ENCODE results near the gene ZNF521. TPM values are rescaled to one million over a fixed set of nuclear protein-coding genes. Genes with fewer than 3 reads are reported as not detected.
"Not testable (repeated sequence)": the region's sequence is repeated elsewhere in the genome, so short reads cannot be mapped to it uniquely, and the experiment has no call there.

Gene ZNF521
- polyA plus RNA-seq, 5 donors: 32.9 to 56.8 (median 51.9) TPM

GRCh38 chr18:25033747-25034471 lies 318.1 kb downstream of the ZNF521 start:
- no peak for DNase-seq

DNA sequence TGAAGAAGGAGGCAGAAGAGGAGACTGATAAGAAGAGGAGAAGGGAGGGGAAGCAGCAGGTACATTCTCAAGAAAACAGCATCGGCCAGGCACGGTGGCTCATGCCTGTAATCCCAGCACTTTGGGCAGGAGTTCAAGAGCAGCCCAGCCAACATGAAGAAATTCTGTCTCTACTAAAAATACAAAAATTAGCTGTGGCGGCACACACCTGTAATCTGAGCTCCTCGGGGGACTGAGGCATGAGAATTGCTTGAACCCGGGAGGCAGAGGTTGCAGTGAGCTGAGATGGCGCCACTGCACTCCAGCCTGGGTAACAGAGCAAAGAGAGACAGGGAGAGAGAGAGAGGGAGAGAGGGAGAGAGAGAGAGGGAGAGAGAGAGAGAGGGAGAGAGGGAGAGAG lies 318.8 kb downstream of the ZNF521 start:
- DNase-seq: not testable (repeated sequence)

DNA sequence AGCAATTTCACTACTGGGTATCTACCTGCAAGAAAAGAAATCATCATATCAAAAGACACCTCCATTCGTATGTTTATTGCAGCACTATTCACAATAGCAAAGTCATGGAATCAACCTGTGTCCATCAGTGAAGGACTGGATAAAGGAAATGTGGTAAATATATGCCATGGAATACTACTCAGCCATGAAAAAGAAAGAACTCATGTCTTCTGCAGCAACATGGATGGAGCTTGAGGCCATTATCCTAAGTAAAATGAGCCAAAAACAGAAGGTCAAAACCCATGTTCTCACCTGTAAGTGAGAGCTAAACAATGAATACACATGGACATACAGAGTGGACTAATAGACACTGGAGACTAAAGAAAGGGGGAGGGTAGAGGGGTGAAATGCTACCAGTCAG lies 322.2 kb downstream of the ZNF521 start:
- no peak for DNase-seq

DNA sequence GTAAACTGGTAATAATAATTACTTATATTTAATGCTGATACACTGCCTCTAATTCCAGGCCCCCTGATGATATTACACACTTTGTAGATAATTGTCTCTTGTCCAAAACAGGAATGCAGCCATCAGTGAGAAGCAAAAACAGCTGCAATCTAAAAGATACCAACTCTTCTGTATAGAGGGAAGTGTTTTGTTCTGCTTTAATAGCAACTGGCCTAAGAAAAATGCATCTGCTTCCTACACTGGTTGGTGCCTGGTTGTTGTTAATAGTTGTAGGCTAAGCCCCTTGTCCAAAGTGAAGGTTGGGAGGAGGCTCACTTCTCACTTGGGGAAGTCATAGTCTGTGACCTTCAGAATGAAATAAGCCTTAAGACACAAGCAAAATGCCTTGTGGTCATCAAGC lies 332.0 kb downstream of the ZNF521 start:
- no peak for DNase-seq

DNA sequence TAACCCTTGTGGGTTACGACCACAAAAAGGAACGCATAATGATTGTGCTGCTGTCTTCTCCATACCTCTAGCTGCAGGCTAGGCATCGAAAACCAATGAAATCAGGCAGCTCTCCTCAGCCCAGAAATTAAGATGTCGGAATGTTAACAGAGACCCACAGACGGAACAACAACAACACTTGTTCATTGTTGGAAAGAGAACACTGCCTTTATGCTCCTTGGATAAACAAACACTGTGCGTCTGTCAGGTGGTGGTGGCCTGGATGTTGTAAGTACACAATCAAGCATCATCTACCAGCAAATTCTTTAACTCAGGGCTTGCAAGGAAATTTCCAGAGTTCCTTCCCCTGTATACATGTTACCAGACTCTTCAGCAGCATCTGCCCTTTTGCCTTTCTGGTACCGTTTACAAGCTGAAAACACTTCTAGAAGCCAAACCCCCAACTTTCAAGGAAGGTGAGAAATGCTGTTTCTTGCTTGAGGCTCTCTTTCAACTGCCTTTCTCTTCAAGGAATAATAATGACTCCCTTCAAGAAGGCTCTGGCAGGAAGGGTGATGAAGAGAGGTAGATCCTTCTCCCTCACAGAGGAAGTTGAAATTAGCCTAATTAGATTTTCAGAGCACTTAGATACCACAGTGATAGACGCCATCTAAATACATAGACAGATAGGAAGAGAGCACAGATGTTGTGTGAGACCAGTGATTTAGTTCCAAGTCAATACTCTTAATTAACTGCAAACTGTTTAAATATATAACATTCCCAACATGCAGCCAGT lies 332.7 kb downstream of the ZNF521 start:
- no peak for DNase-seq

GRCh38 chr18:25016666-25017065 lies 335.3 kb downstream of the ZNF521 start:
- DNase-seq: no peak

GRCh38 chr18:25016181-25016580 lies 335.8 kb downstream of the ZNF521 start:
- no peak for DNase-seq
